ENCODE data around the gene MAML2. TPM values are rescaled to one million over a fixed set of nuclear protein-coding genes. Genes with fewer than 3 reads are reported as not detected.
"Not testable (repeated sequence)": the region's sequence is repeated elsewhere in the genome, so short reads cannot be mapped to it uniquely, and the experiment has no call there.

The MAML2 gene
- total and polyA plus RNA-seq, 10 donors, result 2.7 to 43.4 (median 27.2) TPM

DNA sequence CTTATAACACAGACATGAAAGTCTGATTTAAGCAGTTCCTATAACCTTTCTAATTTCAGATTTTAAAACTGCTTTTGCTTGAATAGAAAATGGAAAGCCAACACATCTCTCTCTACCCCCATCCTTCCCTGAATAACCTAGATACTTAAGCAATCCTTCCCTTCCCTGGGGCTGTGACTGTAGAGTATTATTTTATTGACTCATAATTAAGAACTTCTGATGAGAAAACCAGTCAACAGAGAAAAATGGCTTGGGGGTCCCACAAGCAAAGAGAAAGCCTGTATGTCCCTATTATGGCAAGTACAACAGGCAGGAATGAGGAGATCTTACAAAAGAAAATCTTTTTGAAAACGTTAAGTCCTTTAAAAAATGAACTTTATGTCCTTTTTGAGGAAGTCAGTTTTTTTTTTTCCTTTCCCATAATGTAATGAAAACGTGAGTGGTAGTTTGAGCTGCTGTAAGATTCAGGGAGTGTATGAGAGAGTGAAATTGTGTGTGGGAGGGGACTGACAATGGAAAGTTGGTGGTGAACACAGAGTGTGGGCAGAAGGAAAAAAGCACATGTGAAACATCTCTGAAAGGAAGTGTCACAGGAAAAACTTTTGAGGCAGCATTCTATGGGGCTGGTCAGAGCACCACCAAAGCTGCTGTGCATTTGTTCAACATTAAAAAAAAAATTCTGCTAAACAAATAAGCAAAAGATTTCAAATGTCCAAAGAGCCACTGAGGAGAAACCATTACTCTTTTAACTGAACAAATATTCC is 154.6 kb downstream of the MAML2 start:
- H3K27me3 ChIP-seq (replicated peaks in 1 of 7), result no peaks in the 10 kb centered on the region
- 1 to 6% (median 2%) methylated on average over 2 of the region's 2 CpGs for WGBS, 5 donors
- no peaks in the 10 kb centered on the region for H3K9me3 ChIP-seq
- no peak for DNase-seq
- no peak overlapping the region for H3K4me3 ChIP-seq
- intact Hi-C loops (cut with DNase I; ENCODE audit: low total_unique reads), result no loop called here
- peaks cover 20 to 87% (median 51%) of the 10 kb centered on the region in 6 donors for H3K4me1 ChIP-seq
- no peaks in the 10 kb centered on the region for H3K36me3 ChIP-seq
- H3K27ac ChIP-seq, result peak overlapping the region in 7 of 8 donors; percentile 5 to 53 (median 33)
- TF ChIP-seq POLR2A (IDR thresholded peaks at IDR 0.05) (no peak), POLR2AphosphoS5 (IDR thresholded peaks at IDR 0.05) (peak in 1 of 3 donors; percentile 17)

DNA sequence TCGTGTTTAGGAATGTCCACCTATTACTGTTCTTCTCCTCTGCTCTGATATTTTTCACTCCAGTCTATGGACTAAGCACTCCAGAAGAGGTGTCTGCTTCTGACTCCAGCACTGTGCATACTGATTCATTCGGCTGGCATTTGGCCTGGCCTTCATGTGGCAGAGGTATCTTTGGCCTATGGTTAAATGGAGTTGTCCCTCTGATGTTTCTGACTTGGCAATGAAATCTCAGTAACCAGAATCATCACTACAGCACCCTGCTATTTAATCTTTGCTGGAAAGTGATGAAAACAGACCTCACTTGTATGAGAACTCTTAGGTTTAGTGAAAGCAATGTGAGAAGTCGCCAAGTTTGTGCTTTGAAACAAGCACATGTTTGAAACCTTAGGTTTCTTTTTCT is 155.2 kb downstream of the MAML2 start:
- Histone ChIP-seq H3K4me1 (peaks cover 20 to 82% (median 47%) of the 10 kb centered on the region in 6 donors), H3K27ac (peak overlapping the region in 7 of 8 donors; percentile 5 to 53 (median 33)), H3K27me3 (replicated peaks in 1 of 7) (no peaks in the 10 kb centered on the region), H3K4me3 (no peak overlapping the region), H3K9me3 (no peaks in the 10 kb centered on the region), H3K36me3 (no peaks in the 10 kb centered on the region)
- intact Hi-C loops (cut with DNase I; ENCODE audit: low total_unique reads), result no loop called here
- WGBS, 5 donors, result 82 to 92% (median 87%) methylated on average over 3 of the region's 3 CpGs
- no peak for DNase-seq
- TF ChIP-seq, protein P1, sequence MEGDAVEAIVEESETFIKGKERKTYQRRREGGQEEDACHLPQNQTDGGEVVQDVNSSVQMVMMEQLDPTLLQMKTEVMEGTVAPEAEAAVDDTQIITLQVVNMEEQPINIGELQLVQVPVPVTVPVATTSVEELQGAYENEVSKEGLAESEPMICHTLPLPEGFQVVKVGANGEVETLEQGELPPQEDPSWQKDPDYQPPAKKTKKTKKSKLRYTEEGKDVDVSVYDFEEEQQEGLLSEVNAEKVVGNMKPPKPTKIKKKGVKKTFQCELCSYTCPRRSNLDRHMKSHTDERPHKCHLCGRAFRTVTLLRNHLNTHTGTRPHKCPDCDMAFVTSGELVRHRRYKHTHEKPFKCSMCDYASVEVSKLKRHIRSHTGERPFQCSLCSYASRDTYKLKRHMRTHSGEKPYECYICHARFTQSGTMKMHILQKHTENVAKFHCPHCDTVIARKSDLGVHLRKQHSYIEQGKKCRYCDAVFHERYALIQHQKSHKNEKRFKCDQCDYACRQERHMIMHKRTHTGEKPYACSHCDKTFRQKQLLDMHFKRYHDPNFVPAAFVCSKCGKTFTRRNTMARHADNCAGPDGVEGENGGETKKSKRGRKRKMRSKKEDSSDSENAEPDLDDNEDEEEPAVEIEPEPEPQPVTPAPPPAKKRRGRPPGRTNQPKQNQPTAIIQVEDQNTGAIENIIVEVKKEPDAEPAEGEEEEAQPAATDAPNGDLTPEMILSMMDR (IDR thresholded peaks at IDR 0.05 in 8 of 11, conservative IDR thresholded peaks at IDR 0.05 in 3 of 11), result no peak
- TF ChIP-seq POLR2AphosphoS5 (IDR thresholded peaks at IDR 0.05) (no peak), POLR2A (IDR thresholded peaks at IDR 0.05) (no peak)

DNA sequence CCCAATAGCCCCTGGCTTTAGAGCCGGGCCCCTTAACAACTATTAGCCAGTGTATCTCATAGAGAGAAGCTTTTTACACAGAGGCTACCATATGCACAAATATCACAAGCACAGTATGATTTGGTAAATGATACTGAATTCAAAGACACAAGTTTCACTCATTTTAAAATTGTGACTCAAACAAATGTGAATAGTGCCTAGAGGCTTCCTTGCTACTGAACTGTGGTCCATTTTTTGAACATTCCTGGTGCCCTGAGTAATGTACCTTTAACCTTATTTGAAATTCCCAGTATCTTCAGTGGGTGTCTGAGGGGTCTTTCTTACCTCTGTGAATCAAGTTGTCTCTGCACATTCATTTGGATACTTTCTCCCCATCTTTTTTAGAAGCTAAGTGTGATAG is 156.2 kb downstream of the MAML2 start:
- intact Hi-C loops (cut with DNase I; ENCODE audit: low total_unique reads), result no loop called here
- no peaks in the 10 kb centered on the region for H3K27me3 ChIP-seq (replicated peaks in 1 of 7)
- H3K36me3 ChIP-seq, result no peaks in the 10 kb centered on the region
- no peaks in the 10 kb centered on the region for H3K9me3 ChIP-seq
- 78 to 91% (median 84%) methylated on average over 1 of the region's 1 CpG for WGBS, 5 donors
- H3K4me3 ChIP-seq, result no peak overlapping the region
- peaks cover 20 to 73% (median 47%) of the 10 kb centered on the region in 6 donors for H3K4me1 ChIP-seq
- TF ChIP-seq POLR2A (IDR thresholded peaks at IDR 0.05), result no peak
- no peak for TF ChIP-seq POLR2AphosphoS5 (IDR thresholded peaks at IDR 0.05)
- TF ChIP-seq, protein P1 (IDR thresholded peaks at IDR 0.05 in 8 of 11, conservative IDR thresholded peaks at IDR 0.05 in 3 of 11), result no peak
- DNase-seq, result no peak
- no peak overlapping the region for H3K27ac ChIP-seq

DNA sequence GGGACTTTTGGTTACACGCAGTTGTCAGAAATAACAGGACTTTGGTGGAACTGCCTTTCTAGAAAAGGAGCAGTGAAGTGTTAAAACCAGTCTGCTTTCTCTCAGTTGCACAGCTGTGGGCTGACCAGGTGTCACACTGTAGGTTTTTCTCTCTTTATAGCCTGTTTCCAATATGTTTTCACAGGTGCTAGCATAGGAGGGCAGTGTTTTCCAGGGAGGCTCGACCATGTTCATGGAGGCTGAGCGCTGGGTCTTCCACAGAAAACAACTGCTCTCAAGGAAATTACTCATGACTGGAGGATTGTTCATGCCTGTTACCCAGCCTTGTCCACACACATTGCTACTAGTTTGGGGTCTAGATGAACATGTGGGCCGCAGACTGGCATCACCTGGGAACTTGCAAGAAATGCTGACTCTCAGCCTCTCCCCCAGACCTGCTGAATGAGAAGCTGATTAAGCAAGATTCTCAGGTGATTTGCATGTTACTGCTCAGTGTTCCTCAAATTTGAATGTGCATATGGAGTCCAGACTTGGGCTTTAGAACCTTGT is 157.7 kb downstream of the MAML2 start:
- Histone ChIP-seq H3K4me3 (no peak overlapping the region), H3K4me1 (peaks cover 20 to 68% (median 46%) of the 10 kb centered on the region in 6 donors), H3K27ac (peak overlapping the region in 3 of 8 donors; percentile 21 to 26 (median 25)), H3K27me3 (replicated peaks in 1 of 7) (no peaks in the 10 kb centered on the region), H3K9me3 (no peaks in the 10 kb centered on the region), H3K36me3 (no peaks in the 10 kb centered on the region)
- no peak for DNase-seq
- 55 to 76% (median 61%) methylated on average over 4 of the region's 4 CpGs for WGBS, 5 donors
- intact Hi-C loops (cut with DNase I; ENCODE audit: low total_unique reads), result no loop called here
- TF ChIP-seq POLR2AphosphoS5 (IDR thresholded peaks at IDR 0.05) (no peak), POLR2A (IDR thresholded peaks at IDR 0.05) (no peak)
- TF ChIP-seq, protein P1 (IDR thresholded peaks at IDR 0.05 in 8 of 11, conservative IDR thresholded peaks at IDR 0.05 in 3 of 11), result no peak

DNA sequence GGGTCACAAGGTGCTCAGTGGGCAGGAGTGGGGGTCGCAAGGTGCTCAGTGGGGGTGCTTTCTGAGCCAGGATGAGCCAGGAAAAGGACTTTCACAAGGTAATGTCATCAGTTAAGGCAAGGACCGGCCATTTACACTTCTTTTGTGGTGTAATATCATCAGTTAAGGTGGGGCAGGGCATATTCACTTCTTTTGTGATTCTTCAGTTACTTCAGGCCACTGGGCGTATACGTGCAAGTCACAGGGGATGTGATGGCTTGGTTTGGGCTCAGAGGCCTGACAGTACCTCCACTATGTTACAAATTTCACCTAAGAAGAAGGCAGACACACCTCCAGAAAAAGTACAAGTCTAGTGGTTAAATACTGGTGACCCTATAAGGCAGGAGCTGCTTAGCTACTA is 162.1 kb downstream of the MAML2 start:
- H3K36me3 ChIP-seq; DNase-seq; H3K4me3 ChIP-seq; H3K9me3 ChIP-seq; H3K27ac ChIP-seq; intact Hi-C loops (cut with DNase I; ENCODE audit: low total_unique reads); H3K27me3 ChIP-seq (replicated peaks in 1 of 7): not testable (repeated sequence)
- 90 to 97% (median 92%) methylated on average over 4 of the region's 4 CpGs for WGBS, 5 donors
- H3K4me1 ChIP-seq, result peaks cover 0 to 48% (median 20%) of the 10 kb centered on the region in 6 donors

Measured in spleen (tissue), 11 donors.